Heart right ventricle (tissue), 16 donors: ENCODE results near the gene GJC1. TPM values are rescaled to one million over a fixed set of nuclear protein-coding genes. Genes with fewer than 3 reads are reported as not detected.

Experiments
- ATAC-seq, 8 donors: fragments of 200-7000 bp; cut with Tn5 transposase; one replicate each; pipeline ENCODE4 v1.9.1; 2020; ENCODE audit warnings: mild to moderate bottlenecking in 8 of 8, moderate library complexity in 8 of 8, moderate number of reproducible peaks in 1 of 8
- DNase-seq, 2 donors: peaks; one replicate each; pipeline ENCODE4 v3.0.0-alpha.2; 2020
- H3K27ac ChIP-seq, 10 donors: fragments of 200-600 bp; sonication (generic) in 2 of 10; one replicate each; pipeline versions ENCODE4 v1.5.0 to v1.8.0; 2020 to 2022; ENCODE audit warnings: mild to moderate bottlenecking in 3 of 10
- H3K27me3 ChIP-seq, 7 donors: fragments of 200-600 bp; one replicate each; pipeline ENCODE4 v1.8.0; 2021 to 2022; ENCODE audit warnings: mild to moderate bottlenecking in 2 of 7
- H3K36me3 ChIP-seq, 9 donors: fragments of 200-600 bp; sonication (generic) in 1 of 9; one replicate each; pipeline versions ENCODE4 v1.5.0 to v1.8.0; 2020 to 2022; ENCODE audit warnings: mild to moderate bottlenecking in 2 of 9
- H3K4me1 ChIP-seq, 9 donors: fragments of 200-600 bp; sonication (generic) in 1 of 9; one replicate each; pipeline versions ENCODE4 v1.5.0 to v1.8.0; 2020 to 2022; ENCODE audit warnings: mild to moderate bottlenecking in 4 of 9
- H3K4me3 ChIP-seq, 10 donors: fragments of 200-600 bp; sonication (generic) in 2 of 10; one replicate each; pipeline versions ENCODE4 v1.5.0 to v1.8.0; 2020 to 2022; ENCODE audit warnings: mild to moderate bottlenecking in 7 of 10, moderate library complexity in 2 of 10
- H3K9me3 ChIP-seq, 11 donors: fragments of 200-600 bp in 10 of 11; sonication (generic) in 2 of 11; one replicate each; pipeline versions ENCODE4 v1.5.0 to v1.8.0; 2013 to 2022; ENCODE audit warnings: mild to moderate bottlenecking in 2 of 11, control low read depth in 1 of 11, moderate library complexity in 1 of 11
- CTCF ChIP-seq, 9 donors: fragments of 200-600 bp; sonication (generic) in 2 of 9; IDR thresholded peaks; one replicate each; pipeline versions ENCODE4 v1.5.0 to v1.8.0; 2021 to 2022; ENCODE audit warnings: antibody characterized with exemption in 9 of 9, mild to moderate bottlenecking in 5 of 9, moderate library complexity in 1 of 9
- WGBS, 2 donors: extraction: QIAGEN DNeasy Blood & Tissue Kit; methylation state at CpG; one replicate each; pipeline ENCODE4 v1.1.7; 2013; ENCODE audit warnings: inconsistent platforms in 1 of 2; 5-methylcytosine and 5-hydroxymethylcytosine counted together
- intact Hi-C, 10 donors: fragments of 100-400 bp; cut with DNase I; formaldehyde crosslinking; loops; one replicate each; pipeline versions ENCODE4 v1.11.1 to v1.14.2; 2022
- polyA plus RNA-seq, 2 donors: library from polyadenylated mRNA; stranded (reverse); fragments of 200-250 nt; gene quantifications; one replicate each; pipeline ENCODE4 v1.2.3, GENCODE V29; 2013
- total RNA-seq, 10 donors: library from RNA; stranded (reverse); fragmentation: NEBNext Ultra II Directional in 3 of 10; extraction: Animal tissue kit (Norgen Biotek cat#: 25700) in 3 of 10; gene quantifications; one replicate each; pipeline versions ENCODE4 v1.2.1 to v1.2.4, GENCODE V29; 2021 to 2023
- donor health status: Arrhythmogenic right ventricular cardiomyopathy.
- donor health status: ischemic (EF 13 %, LVEDD 7.1; RV severe dilation, severe dysfunction).
- donor health status: healthy with polysubstance abuse.
- donor health status: DM: no; HTN: yes; CAD: no.
- donor health status: DM: no; HTN: no; CAD: no.
- donor health status: ischemic (EF 25% LVEDD 6.9; RV normal size, moderate dysfunction).
- donor health status: ischemic (EF 25% LVEDD 5.7; RV mildly dilated, moderate dysfunction).
- donor health status: healthy.
- donor health status: DM: yes; HTN: yes; CAD: no.
- donor health status: Ischemic cardiomyopathy.
- donor health status: ischemic (EF 35%, LVEDD 5.7; RV mildly dilated, moderate dysfunction).
- donor health status: nonischemic (EF 11% LVEDD 7.7; RV severe dilation, severe dysfunction).
- donor health status: DM: yes; HTN: yes; CAD: no.
- donor health status: PGD.
- donor health status: ischemic (EF 29% LVEDD 5.4; RV normal size, mild dysfunction).
- donor health status: nonischemic (EF 23%, LVEDD 6.1; RV moderate dilation, normal function).

The GJC1 gene
- total and polyA plus RNA-seq, 12 donors, result 10.9 to 41.5 (median 20.1) TPM

- ATAC-seq (no peak), DNase-seq (no peak)
- TF ChIP-seq CTCF (IDR thresholded peaks at IDR 0.05), result no peak
- 89 to 90% methylated on average over 20 of the region's 20 CpGs for WGBS, 2 donors
- intact Hi-C loops, result loop anchor here in 9 of 10 donors (2.0 to 10.0 kb wide), 9 partner anchors 55 to 355 kb away; partner anchors contain the start of genes GJC1 (in 3 of the 9) and PLCD3 (in 2 of the 9)
- Histone ChIP-seq H3K4me3 (no peak overlapping the region), H3K9me3 (no peaks in the 10 kb centered on the region), H3K36me3 (no peaks in the 10 kb centered on the region), H3K27me3 (peaks cover 0 to 17% (median 0%) of the 10 kb centered on the region in 7 donors), H3K27ac (no peak overlapping the region), H3K4me1 (peaks cover 9 to 58% (median 45%) of the 10 kb centered on the region in 9 donors)
Observed at GRCh38 chr17:44777394-44778348, 52.4 kb downstream of the GJC1 start.

- no peaks in the 10 kb centered on the region for H3K9me3 ChIP-seq
- intact Hi-C loops, result loop anchor here in 7 of 10 donors (5.0 to 10.0 kb wide), 8 partner anchors 55 to 355 kb away; partner anchors contain the start of genes GJC1 (in 3 of the 7) and PLCD3 (in 2 of the 7)
- peaks cover 0 to 22% (median 0%) of the 10 kb centered on the region in 7 donors for H3K27me3 ChIP-seq
- DNase-seq, result no peak
- no peak overlapping the region for H3K27ac ChIP-seq
- H3K4me3 ChIP-seq, result no peak overlapping the region
- no peaks in the 10 kb centered on the region for H3K36me3 ChIP-seq
- TF ChIP-seq CTCF (IDR thresholded peaks at IDR 0.05), result no peak
- WGBS, 2 donors, result 89 to 90% methylated on average over 19 of the region's 19 CpGs
- H3K4me1 ChIP-seq, result peaks cover 6 to 49% (median 36%) of the 10 kb centered on the region in 9 donors
- no peak for ATAC-seq
Observed at GRCh38 chr17:44776628-44777393, 53.3 kb downstream of the GJC1 start.

DNA sequence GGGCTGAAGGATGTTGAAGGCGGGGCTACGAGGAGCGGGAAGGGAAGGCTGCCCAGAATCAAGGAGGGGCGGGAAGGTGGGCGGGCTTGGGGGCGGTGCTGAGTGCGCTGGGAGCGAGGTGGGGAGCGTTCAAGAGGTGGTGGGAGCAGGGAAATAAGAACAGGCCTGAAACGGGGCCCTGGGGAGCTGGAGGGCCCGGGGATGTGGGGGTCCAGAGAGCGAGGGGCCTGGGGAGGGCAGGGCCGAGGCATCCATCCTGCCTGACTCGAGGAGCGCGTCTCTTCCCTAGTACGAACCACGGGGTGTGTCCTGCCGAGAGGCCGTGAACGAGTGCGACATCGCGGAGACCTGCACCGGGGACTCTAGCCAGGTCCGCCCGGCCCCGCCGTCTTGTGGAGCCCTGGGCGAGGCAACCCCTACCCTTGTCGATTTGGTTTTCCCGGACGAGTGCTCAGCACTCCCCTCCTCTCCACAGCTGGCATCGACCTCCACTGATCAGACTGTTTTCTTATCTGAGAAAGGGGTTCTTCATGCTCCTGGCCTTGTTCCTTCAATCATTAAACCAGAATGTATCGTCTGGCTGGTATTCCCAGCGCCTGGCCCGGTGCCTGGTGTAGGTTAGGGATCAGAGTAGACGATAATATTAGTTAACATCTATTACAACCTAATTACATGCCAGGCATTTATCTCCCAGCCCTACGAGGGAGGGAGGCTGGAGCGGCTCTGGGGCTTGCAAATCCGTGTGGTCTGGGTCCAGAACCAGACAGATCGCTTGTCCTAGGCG is 54.1 kb downstream of the GJC1 start:
- H3K4me1 ChIP-seq, result peaks cover 4 to 41% (median 33%) of the 10 kb centered on the region in 9 donors
- H3K36me3 ChIP-seq, result no peaks in the 10 kb centered on the region
- H3K9me3 ChIP-seq, result no peaks in the 10 kb centered on the region
- TF ChIP-seq CTCF (IDR thresholded peaks at IDR 0.05), result no peak
- peaks cover 0 to 22% (median 0%) of the 10 kb centered on the region in 7 donors for H3K27me3 ChIP-seq
- intact Hi-C loops, result loop anchor here in 7 of 10 donors (1.0 to 10.0 kb wide), 11 partner anchors 56 to 357 kb away; partner anchors contain the start of genes GJC1 (in 3 of the 7) and PLCD3 (in 3 of the 7)
- H3K4me3 ChIP-seq, result peak overlapping the region in 9 of 10 donors; percentile 37 to 71 (median 64)
- H3K27ac ChIP-seq, result peak overlapping the region in 6 of 10 donors; percentile 31 to 74 (median 38)
- DNase-seq (no peak), ATAC-seq (peak in 5 of 8 donors; percentile 1 to 4 (median 2))
- WGBS, 2 donors, result 13 to 17% methylated on average over 40 to 43 of the region's 43 CpGs
